Umbilical cord (tissue), 2 donors: ENCODE data around the gene HYDIN. TPM values are rescaled to one million over a fixed set of nuclear protein-coding genes. Genes with fewer than 3 reads are reported as not detected.
"Not testable (repeated sequence)": the region's sequence is repeated elsewhere in the genome, so short reads cannot be mapped to it uniquely, and the experiment has no call there.

Experiments
- DNase-seq: peaks from one replicate; pipeline ENCODE4 v3.0.0-alpha.2; 2015; ENCODE audit warnings: low spot score
- total RNA-seq: library from RNA; depleted of rRNA; stranded (reverse); fragments of >200 nt; gene quantifications from one replicate; pipeline ENCODE4 v1.2.3, GENCODE V29; 2014; ENCODE audit warnings: low replicate concordance; ENCODE audit not compliant: insufficient read depth

HYDIN gene
- total RNA-seq, 1 donor from 2014 or later: 8.2 TPM

DNA sequence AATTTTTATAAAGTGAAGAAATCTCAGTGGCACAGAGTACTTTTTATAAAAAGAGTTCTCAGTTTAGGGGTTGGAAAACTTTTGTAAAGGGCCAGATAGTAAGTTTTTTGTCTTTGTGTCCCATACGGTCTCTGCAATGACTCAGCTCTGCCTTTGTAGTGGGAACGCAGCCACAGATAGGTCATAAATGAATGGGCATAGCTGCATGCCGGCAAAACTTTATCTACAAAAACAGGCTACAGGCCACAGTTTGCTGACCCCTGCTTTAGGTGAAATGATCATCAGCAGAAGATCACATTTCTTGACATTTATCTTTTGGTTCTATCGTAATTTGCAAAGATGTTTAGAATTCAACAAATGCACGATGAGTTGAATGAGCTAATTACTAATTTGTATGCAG lies 365.8 kb downstream of the HYDIN start:
- DNase-seq: not testable (repeated sequence)

GRCh38 chr16:70861996-70862395 lies 368.5 kb downstream of the HYDIN start:
- DNase-seq: not testable (repeated sequence)

GRCh38 chr16:70851299-70851698 lies 379.2 kb downstream of the HYDIN start:
- DNase-seq: not testable (repeated sequence)

DNA sequence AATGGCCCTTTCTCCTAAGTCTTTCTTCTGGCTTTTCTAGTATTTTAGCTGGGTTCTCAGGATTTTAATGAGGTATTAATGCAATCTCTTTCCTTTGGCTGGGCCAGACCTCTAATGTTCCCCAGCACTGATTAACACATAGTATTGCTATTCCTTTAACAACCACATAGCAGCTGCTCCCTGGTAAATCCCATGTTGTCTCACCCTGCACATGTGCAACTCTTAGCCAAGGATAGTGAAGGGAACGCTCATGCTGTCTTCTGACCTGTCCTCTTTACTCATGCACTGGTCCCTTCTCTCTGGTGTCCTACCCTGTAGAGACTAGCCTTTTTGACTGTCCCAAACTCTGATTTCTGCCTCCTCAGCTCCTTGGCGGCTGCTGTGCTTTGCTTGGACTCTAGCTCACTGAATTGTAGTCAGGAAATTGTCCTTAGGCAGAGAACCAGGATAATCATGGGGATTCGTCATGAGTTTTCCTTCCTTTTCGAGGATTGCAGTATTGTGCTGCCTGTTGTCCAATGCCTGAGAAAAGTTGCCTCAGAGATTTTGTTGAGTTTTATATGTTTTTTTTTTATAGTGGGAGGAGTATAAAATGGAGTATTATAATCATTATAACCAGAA lies 406.9 kb downstream of the HYDIN start:
- not testable (repeated sequence) for DNase-seq

GRCh38 chr16:70822734-70823133 lies 407.8 kb downstream of the HYDIN start:
- DNase-seq: not testable (repeated sequence)

DNA sequence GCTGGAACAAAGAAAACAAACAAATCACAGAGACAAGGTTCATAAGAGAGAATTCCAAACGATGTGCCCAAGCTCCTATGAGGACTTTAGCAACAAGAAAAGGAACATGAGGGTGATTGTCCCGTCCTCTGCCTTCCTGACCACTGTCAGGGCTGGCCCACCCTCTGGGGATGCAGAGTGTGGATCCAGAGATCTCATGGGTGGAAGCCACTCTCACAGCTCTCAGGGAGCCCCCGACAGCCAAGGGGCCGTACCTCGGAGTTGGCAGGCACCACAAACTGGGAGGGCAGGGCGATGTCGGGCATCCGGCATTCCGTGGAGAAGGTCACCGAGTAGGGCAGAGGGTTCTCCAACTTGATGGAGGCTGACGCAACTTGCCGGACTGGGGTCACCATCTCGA lies 412.4 kb downstream of the HYDIN start:
- not testable (repeated sequence) for DNase-seq

DNA sequence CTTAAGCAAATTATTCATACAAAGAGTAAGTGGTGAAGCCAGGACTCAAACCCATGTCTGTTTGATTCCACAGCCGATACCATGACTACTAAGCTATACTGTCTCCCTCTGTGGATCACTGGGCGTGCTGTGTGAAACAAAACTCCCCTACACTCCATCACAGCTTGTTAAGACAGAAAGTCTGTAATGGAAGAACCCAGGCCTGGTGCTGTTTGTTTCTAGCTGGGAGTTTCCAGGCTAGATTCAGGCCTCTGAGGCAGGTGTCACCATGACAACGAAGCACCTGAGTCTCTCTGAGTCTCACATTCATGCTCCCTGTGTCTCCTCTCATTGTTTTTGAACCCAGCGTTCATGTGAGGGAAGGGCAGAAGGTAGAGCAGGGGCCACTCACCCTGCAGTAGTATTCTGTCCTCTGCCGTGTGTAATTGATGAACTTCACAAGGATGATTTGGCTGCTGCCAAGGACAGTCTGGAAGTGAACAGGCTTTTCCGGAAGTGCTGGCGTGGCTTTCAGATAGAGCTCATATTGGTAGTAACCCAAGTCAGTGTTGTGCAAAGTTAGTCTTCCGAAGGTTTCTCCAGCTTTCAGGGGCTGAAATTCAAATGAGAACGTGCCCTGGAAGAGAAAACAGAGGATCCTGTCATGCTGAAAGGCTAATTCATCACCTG lies 421.0 kb downstream of the HYDIN start:
- no peak for DNase-seq

DNA sequence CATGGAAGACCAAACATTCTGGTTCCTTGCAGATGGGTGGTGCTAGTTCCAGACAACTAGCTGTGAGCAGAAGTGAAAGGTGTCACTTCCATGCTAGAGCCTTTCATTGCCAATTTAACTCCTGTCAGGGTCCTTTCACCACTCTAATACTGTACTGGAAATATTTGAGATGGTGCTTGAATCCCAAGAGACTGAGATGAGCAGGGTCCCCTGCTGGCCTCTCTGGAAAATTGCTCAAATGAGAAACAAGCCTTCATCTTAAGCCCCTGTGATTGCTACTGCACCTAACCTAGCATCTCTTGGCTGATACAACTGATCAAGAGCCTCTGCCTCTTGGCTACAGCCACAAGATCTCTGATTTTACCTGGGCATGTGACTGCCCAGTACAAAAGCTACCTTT lies 422.2 kb downstream of the HYDIN start:
- DNase-seq: no peak

- DNase-seq: no peak
These were observed 424.7 kb downstream of the HYDIN start for GRCh38 chr16:70805787-70806186.

- no peak for DNase-seq
These were observed 425.1 kb downstream of the HYDIN start for GRCh38 chr16:70805380-70805779.

DNA sequence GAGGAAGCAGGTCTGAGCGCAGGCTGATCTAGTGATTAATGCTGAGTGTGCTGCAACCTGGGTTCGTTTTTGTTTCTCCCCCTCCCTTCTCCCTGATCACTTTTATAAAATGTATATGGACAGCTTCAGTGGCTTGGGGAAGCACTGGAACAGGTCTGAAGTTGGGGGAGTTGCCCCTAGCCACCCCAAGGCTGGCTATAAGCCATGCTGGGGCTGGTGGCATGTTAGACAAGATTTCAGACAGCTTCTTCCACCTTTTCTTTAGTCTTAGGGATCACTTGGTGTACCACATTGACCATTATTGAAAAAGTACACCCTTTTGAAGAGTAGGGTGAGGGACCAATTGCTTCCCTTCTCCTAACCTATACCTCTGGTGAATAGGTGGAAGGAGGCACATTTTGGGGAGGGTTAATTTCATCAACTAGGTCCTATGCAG lies 425.8 kb downstream of the HYDIN start:
- DNase-seq: no peak

- DNase-seq: no peak
These were observed 426.3 kb downstream of the HYDIN start for GRCh38 chr16:70804153-70804733.

- DNase-seq: no peak
These were observed 427.2 kb downstream of the HYDIN start for GRCh38 chr16:70803319-70803718.

- DNase-seq: no peak
These were observed 428.9 kb downstream of the HYDIN start for GRCh38 chr16:70801611-70802010.

- DNase-seq: peak; percentile 84
These were observed 429.6 kb downstream of the HYDIN start, which contains the start of gene VAC14 for GRCh38 chr16:70800781-70801480. Gene VAC14, minus strand, starts transcription at chr16:70801158. Its CDS starts 258 bp downstream, at chr16:70800900.

- no peak for DNase-seq
These were observed 430.2 kb downstream of the HYDIN start for GRCh38 chr16:70800311-70800710.

GRCh38 chr16:70796301-70796700 lies 434.2 kb downstream of the HYDIN start:
- DNase-seq: no peak

DNA sequence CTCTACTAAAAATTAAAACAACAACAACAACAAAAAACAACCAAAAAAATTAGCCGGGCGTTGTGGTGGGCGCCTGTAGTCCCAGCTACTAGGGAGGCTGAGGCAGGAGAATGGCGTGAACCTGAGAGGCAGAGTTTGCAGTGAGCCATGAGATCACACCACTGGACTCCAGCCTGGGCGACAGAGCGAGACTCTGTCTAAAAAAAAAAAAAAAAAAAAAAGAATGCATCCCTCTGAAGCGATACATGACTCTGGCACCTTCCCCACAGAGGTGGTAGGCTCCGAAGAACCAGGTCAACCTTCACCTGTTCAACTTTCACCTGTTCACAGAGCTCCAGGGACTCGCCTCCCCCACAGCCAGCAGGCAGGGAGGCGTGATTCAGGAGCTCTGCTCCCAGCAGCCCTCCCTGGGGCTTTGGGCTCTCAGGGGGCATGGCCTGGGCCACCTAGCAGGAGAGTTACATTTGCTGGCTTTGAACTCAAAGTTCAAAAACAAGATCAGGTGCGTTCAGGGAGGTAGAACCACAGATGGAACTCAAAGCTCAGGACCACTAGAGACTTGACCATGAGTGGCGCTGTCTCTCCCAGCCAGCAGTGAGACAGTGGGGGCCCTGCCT lies 435.1 kb downstream of the HYDIN start:
- no peak for DNase-seq

DNA sequence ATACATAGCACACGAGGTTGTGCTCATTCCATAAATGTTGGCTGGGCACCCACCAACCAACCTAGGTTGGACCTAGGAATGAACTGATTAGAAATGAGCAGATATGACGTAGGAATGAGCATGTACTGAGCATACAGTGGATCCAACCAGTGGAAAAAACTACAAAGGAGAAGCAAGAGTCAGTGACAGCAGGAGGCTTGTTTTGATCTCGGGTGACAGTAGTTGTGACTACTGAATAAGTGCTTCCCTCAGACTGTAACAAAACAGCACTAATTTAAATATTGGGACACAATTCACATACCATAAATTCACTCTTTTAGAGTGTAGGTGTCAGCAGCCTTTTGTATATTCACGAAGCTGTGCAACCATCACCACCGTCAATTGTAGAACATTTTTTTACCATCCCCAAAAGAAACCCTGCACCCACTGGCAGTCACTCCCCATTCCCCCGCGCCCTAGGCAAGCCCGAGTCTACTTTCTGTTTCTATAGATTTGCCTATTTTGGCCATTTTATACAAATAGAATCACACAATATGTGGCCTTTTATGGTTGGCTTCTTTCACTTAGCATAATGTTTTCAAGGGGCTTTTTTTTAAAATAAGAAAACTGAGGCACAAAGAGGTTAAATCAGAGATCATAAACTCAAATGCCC lies 436.5 kb downstream of the HYDIN start:
- DNase-seq: no peak

DNA sequence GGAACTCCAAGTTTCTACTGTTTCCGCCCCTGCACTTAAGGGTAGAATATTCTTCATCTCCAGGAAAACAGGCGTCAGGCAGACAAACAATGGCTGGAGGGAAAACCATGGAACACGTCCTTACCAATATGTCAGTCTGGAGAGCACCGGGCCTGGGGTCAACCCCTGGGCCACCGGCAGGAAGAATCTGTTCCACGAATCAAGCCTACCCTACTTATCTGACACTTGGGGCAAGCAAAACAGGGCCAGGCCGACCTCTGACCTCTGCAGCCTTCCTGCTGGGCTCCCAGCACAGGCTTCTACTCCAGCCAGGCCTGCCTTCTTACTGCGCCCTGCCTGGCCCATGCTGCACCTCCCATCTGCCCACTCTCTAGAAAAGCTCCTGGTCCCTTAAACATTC lies 439.7 kb downstream of the HYDIN start:
- DNase-seq: no peak
